Sciatic nerve (tissue), 2 donors: ENCODE results near the gene PPP1R14D. TPM values are rescaled to one million over a fixed set of nuclear protein-coding genes. Genes with fewer than 3 reads are reported as not detected.

ENCODE experiments used
- ATAC-seq: fragments of 200-7000 bp; cut with Tn5 transposase; one replicate; pipeline ENCODE4 v1.9.1; 2020; ENCODE audit warnings: mild to moderate bottlenecking, moderate library complexity
- DNase-seq: peaks from one replicate; pipeline ENCODE4 v3.0.0-alpha.2; 2020; ENCODE audit warnings: low spot score
- intact Hi-C: fragments of 100-400 bp; cut with DNase I; formaldehyde crosslinking; loops from one replicate; pipeline ENCODE4 v1.14.2; 2022
- total RNA-seq: library from RNA; stranded (reverse); fragmentation: NEBNext Ultra II Directional; extraction: Animal tissue kit (Norgen Biotek cat#: 25700); gene quantifications from one replicate; pipeline ENCODE4 v1.2.1, GENCODE V29; 2021
- donor health status: DM: no; HTN: no; CAD: no.
- donor health status: DM: no; HTN: no; CAD: no.

Gene PPP1R14D
- total RNA-seq, 1 donor from 2014 or later: not detected

DNA sequence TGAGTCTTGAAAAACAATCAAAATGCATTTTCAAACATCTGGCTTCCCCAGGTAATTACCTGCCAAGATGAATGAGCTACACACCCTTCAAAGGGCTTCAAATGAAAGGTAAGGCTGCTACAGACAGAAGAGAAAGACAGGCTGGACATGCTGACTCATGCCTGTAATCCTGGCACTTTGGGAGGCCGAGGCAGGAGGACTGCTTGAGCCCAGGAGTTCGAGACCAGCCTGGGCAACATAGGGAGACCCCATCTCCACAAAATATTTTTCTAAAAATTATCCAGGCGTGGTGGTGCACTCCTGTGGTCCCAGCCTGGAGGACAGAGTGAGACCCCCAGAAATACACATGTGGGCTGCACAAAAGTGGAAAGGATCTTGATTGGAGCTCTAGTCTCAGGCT, 36.1 kb downstream of the PPP1R14D start:
- DNase-seq (no peak), ATAC-seq (no peak)
- intact Hi-C loops: no loop called here

DNA sequence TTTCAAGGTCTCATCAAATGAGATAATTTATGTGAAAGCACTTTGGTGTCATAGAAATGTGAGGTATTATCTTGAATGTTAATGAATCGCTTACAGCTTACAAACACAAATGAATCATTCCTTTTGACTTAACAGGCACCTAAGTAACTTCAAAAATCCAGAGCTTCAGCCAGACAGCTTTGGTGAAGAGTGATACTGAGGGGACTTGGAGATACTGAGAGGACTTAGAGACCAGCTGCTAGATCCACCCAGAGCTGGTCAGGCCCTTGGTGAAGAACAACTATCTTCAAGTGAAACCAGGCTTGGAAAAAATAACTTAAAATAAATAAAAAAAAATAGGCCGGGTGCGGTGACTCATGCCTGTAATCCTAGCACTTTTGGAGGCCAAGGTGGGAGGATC, 37.8 kb downstream of the PPP1R14D start:
- ATAC-seq (no peak), DNase-seq (no peak)
- intact Hi-C loops: no loop called here

DNA sequence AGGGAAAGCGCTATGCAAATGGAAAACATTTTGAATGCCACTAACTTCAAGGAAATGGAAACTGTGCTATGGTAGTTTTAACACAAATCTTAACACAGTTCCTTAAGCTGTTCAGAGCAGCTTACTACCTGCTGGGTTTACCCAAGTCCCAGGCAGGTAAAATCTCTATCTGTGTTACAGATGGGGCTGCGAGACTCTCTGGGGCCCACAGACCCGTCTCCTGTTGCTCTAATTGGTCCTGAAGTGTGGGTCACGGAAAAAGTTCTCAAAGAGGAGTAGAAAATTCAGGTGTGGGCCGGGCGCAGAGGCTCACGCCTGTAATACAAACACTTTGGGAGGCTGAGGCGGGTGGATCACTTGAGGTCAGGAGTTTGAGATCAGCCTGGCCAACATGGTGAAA, 38.5 kb downstream of the PPP1R14D start:
- intact Hi-C loops: no loop called here
- no peak for ATAC-seq
- DNase-seq: no peak

DNA sequence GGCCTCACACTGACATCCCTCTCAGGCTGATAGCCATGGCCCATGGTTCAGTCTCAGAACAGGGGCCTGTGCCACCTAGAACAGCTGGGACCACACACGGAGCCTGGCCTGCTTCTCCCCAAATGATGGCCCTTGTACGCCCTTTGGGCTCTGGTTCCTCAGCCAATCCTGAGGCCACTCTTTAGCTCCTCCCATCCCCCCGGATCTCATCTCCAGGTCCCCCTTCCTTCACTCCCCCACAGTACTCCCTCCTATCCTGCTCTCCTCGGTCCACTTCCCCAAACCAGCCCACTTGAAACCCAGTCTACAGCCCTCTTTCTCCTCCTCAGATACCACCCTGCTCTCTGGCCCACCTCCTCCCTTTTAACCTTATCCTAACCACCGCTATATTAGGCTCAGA, 39.4 kb downstream of the PPP1R14D start:
- ATAC-seq (no peak), DNase-seq (no peak)
- intact Hi-C loops: no loop called here

DNA sequence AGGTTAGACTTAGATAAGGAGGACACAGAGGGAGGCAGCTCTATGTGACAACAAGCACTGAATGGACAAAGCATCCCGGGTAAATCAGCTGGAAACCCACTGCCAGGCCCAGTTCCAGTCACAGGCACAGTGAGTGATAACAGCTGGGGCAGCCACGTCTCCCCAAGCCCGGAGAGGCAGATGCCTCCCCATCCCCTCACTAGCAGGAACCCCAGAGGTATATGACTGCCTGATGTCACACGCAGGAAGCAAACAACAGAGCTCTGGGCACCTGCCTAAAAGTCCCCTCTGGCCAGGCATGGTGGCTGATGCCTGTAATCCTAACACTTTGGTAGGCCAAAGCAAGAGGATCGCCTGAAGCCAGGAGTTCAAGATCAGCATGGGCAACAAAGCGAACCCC, 40.5 kb downstream of the PPP1R14D start:
- ATAC-seq: no peak
- intact Hi-C loops: no loop called here
- DNase-seq: no peak

DNA sequence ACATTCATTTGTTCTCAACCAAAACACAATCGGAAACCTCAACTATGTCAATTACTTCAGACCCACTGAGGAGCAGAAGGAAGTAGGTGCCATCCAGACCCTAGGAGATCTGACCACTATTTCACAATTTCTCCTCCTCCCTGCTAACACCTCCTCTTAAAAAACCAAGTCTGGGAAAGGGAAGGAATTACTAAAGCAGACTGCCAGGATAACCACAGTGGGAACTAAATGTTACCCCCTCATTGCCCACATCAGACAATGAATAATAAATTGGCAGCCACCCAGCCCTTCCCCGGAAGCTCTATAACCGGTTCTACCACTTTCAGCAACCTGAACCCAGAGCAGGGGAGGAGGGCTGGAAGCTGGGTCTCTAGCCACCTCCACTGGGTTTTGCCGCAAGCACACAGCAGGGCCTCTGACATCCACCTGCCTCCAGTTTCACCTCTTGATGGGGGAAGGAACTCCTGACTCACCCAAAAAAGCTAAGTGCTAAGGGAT, 41.1 kb downstream of the PPP1R14D start:
- ATAC-seq (no peak), DNase-seq (no peak)
- intact Hi-C loops: no loop called here

DNA sequence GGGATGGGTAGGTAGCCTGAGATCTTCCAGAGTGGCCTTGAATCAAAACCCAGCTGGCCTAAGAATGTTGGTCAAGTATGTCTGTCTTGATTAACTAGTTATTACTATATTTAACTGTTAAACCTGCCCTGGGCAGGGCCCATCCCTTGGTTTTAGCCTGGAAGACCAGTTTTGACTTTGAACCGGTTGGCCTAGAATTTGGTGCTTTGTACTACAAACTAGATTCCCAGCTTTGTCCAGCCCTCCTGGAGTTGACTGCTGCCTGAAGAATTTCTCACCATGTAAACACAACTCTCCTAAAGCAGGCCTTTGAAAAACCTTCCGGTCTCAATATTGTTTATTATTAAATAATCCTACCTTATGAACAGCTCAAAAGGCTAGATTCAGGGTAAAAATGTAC, 42.7 kb downstream of the PPP1R14D start:
- DNase-seq: no peak
- no peak for ATAC-seq
- intact Hi-C loops: no loop called here

DNA sequence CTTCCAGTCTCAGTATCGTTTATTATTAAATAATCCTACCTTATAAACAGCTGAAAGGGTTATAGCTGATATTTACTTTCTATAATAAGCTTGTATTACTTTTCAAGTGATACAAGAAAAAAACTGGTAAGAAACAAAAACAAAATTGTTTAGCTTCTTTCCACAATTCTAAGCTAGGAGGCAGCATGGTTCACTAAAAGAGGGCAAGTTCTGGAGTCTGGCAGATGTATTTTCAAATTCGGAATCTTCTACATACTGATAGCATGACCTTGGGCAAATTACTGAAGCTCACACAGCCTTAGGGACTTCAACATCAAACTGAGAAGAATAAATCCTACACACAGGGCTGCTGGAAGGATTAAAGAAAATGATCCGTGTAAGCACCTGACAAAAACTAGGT, 43.3 kb downstream of the PPP1R14D start:
- intact Hi-C loops: no loop called here
- no peak for ATAC-seq
- DNase-seq: no peak

DNA sequence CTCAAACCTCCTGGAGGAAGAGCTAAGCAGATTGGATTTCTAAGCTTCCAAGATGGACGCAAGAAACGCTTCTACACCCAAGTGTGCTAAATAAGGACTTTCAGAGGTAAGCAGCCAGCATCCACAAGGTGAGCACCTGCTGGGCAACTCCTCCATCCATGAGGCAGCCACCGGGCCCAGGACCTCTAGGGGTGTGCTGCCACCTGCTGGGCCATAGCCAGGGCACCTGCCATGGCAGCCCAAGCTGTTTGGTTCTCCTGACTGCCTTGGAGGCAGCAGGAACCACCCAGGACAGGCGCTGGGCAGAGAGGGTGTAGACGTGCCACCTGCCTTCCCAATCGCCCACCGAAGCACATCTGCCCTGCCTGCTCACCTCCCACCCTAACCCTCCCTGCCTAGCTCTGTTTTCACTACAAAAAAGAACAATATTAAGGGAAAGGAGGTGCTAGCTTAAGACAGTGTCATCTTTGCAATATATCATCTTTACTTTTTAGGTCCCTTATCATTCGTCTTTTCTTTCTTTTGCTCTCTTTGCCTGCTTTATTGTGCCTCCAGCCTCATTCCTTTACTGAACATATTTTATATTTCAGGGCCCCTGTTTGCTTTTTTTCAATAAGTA, 45.8 kb downstream of the PPP1R14D start:
- peak; percentile 55 for ATAC-seq
- no peak for DNase-seq
- intact Hi-C loops: no loop called here

DNA sequence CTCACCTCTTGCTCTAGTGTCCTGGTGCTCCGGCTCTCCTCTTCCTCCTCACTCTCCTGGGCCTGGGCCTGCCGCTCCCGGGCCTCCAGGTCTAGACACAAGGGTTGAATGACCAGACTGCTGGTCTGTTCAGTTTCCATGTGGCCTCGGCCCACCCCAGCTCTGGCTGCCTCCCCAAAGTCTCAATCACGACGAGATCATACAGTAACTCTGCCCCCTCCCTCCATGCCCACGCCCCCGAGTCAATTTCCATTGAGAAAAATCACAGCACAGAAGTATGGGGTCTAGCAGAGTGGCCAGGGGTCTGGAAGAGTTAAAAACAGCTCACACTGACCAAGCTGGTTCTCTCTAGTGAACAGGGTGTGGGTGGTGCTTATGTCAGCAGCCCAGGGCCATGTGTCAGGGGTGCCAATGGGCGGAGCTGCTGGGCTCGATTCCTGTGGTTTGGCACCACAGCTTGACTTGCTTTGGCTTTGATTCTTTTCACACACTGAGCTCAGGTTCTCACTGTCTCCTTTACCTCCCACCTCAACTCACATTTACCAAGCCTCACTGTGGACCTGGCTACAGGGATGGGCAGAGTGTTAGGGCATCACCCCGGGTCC, 51.9 kb downstream of the PPP1R14D start:
- no peak for DNase-seq
- ATAC-seq: peak; percentile 83
- intact Hi-C loops: no loop called here

DNA sequence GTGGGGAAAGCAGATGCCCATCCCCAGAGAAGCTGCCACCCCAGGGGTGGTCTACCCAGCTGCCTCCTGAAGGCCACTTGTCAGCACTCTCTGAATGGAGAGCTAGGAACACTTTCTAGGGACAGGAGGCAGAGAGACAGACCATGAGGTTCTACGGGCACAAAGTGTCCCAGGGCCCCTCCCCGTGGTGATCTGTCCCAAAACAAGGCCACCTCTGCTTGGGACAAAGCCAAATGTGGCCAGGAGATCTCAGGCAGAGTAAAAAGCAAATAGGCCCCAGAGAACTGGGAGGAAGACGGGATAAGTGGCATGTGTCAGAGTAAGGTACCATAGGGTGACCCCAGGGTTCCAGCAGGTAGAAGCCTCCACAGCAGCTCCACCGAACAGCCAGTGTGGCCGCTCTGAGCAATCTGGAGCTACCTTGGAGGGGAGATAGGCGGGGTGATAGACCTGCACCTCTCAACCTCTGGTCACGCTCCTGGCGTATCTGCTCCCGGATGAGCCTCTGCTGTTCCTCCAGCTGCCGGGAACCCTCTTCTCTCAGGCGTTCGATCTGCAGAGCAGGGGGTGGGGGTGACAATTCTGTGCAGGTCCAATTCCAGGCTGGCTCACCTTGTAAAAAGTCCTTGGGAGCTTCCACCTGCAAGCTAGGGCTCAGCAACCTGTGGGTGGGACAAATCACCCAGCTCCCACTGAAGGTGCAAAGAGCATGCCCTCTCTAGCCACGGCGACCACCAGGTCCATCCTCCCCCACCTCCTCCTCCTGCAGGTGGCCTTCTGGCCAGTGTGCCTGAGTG, 52.6 kb downstream of the PPP1R14D start:
- no peak for DNase-seq
- intact Hi-C loops: no loop called here
- ATAC-seq: no peak

DNA sequence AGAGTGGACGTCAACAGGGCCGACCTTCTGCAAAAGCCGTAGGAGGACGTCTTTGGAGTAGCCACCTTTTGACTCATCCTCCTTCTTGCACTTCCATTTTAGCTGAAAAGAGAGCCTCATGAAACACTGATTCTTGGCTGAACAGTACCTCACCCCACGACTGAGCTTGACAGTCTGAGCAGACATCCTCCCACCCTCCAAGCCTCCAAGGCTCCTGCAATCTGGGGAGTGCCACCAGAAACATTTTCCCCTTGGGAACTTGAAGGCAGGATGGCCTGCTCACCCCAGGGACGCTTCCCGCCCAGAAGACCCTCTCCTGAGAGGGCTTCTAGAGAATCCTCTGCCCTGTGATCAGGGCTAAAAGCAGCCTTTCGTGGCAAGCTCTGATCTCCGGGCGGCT, 53.5 kb downstream of the PPP1R14D start:
- DNase-seq (no peak), ATAC-seq (no peak)
- intact Hi-C loops: no loop called here

DNA sequence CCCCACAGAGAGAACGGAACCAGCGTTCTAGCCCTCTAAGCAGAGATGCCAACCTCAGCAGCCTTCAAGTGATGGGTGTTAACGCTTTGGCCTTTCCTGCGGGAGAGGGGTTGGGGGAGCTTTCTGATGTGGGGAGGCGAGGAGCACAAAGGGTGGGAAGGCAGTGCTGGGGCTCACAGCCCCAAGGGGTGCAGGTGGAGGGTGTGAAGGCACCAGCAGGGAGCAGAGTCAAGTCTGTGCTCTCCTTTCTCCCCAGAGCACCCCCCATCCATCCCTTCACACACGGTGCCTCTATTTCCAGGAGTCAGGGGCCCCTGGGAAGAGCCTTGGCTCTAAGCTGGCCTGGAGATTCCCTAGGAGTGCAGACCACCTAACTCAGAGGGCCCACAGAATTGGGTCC, 54.6 kb downstream of the PPP1R14D start:
- intact Hi-C loops: loop anchor here (5.0 kb wide), 1 partner anchor 1277 kb away; no protein-coding TSS in a partner anchor
- DNase-seq (no peak), ATAC-seq (no peak)

DNA sequence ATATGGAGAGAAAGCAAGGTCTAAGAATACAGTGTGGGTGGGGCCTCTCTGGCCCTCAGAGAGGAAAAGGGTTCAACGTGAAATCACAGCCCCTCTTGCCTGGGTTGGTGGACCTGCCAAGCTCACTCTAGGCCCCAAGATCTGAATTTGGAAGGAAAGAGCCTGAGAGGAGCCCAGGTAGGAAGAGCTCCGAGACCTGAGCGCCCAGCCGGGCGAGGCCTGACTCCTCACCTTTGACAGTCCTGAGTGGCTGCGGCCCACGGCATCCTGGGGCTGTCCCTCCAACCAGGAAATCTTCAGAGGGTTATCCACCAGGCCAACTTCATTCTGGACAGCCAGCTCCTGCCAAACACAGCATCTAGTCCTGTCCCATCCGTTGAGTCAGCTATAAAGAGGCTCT, 55.0 kb downstream of the PPP1R14D start:
- ATAC-seq (no peak), DNase-seq (no peak)
- intact Hi-C loops: loop anchor here (5.0 kb wide), 1 partner anchor 1276 kb away; no protein-coding TSS in a partner anchor

DNA sequence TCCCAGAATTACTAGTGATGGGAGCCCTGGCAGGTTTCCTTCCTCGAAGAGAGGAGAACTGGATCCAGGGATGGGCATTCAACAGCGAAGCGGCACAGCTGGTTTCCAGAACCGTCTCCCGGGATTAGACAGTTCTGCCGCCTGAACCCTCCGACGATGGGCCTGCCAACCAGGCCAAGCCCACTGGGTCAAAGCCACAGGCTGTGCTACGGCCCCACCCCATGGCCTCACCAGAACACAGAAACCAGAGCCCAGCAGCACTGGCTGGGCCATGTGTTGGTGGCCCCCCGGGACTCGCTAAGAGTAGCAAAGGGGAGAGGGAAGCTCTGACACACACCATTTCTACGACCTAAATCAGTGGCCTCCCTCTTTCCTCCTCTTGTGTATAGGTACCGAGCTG, 56.5 kb downstream of the PPP1R14D start:
- intact Hi-C loops: loop anchor here (5.0 kb wide), 1 partner anchor 1275 kb away; no protein-coding TSS in a partner anchor
- DNase-seq: no peak
- ATAC-seq: peak; percentile 20

DNA sequence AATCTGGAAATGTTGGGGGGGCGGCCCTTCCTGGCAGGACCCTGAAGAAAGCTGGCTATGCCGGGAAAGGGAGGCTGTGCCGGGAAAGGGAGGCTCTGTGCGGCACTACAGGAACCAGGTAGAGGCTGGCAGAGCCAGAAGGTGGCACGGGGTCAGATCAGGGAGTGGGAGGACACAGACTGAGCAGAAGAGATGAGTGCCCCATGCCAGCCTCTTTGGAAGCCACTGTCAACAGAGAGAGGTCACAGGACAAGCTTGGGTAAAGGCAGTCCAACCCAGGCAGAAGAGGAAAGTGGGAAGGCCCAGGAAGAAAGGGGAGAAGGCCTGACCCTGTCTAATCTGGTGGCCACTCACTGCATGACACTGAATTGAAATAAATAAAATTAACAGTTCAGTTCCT, 57.3 kb downstream of the PPP1R14D start:
- ATAC-seq: no peak
- no peak for DNase-seq
- intact Hi-C loops: loop anchor here (5.0 kb wide), 1 partner anchor 1274 kb away; no protein-coding TSS in a partner anchor

DNA sequence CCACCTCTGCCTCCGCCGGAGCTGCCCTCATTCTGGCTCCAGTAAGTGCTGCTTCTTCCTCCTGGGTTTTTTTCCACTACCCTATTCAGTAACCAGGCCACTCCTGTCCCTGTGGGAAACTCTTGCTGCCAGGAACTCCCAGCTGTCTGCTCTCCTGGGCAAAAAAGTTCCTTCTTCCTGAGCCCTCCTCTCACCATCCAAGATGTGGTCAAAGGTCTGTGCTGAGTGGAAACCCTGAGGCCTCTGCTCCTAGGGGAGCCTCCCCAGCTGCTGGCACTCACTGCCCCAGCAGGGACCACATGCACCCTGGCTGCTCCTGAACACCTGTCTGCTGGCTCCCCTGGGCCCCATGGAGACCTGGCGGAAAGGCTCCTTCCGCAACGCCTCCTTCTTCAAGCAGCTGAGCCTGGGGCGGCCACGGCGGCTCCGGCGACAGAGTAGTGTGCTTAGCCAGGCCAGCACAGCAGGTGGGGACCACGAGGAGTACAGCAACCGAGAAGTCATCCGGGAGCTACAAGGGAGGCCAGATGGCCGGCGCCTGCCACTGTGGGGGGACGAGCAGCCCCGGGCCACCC, 58.3 kb downstream of the PPP1R14D start:
- no peak for DNase-seq
- no peak for ATAC-seq
- intact Hi-C loops: loop anchor here (5.0 kb wide), 1 partner anchor 1273 kb away; no protein-coding TSS in a partner anchor

DNA sequence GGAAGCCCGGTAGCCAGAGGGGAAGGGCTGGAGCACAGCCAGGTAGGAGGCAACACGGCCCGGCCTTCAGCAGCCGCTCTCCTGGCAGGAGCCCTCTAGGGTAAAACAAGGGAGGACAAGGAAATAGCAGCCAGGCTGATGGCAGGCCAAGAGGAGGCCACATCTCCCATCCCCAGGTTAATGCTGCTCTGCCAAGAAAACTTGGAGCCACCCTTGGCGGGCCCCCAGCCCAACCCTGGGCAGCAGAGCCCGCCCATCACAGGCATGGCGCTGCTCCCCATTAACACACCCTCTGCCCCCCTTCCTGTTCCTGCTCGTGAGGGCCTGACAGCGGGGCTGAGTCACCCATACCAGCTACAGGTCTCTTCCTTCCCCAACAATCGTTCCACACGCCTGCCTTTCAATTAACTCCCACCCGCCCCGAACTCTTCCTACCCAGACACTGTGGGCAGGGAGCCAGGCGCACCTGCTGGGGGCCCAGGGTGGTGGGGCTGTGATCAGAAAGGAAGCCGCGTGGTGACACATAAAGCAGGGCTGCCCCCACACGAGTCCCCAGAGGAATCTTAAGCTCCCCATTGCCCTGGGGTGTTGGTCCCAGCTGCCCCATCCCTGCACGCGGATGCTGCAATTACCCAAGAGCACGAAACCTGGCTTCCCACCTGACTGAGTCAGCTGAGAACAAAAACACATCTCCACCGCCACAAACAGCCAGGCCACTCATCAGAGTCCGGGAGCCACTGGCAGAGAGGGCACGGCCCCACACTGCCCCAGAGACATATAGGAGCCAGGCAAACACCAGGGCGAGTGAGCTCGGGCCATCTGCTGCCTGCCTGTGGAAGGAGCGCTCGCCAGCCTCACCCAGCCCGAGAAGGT, 59.0 kb downstream of the PPP1R14D start, which contains the start of gene C15orf62:
Gene C15orf62 (plus strand): TSS at position 707 of the 873 bp plus-strand sequence. CDS start 516 bp downstream, outside the sequence.
- ATAC-seq (peak; percentile 40), DNase-seq (no peak)
- intact Hi-C loops: loop anchor here (5.0 kb wide), 1 partner anchor 1272 kb away; no protein-coding TSS in a partner anchor
